Mesendoderm (in vitro differentiated cells): ENCODE measurements around the gene RTN4.

Experiments used
- DNase-seq: peaks from one replicate; pipeline ENCODE4 v3.0.0; 2013
- H2AK5ac ChIP-seq: 2 replicates; pipeline ENCODE4 v1.6.1; 2013; ENCODE audit warnings: low read length, inconsistent platforms
- H2BK120ac ChIP-seq: 2 replicates; pipeline ENCODE4 v1.6.1; 2013; ENCODE audit warnings: low read depth, mild to moderate bottlenecking, low read length, moderate library complexity, mixed read lengths
- H2BK15ac ChIP-seq: replicated peaks from 2 replicates; pipeline ENCODE4 v1.6.1; 2013; ENCODE audit warnings: low read depth, mild to moderate bottlenecking, moderate library complexity
- H2BK5ac ChIP-seq: 2 replicates; pipeline ENCODE4 v1.6.1; 2013; ENCODE audit warnings: low read length, inconsistent platforms
- H3K18ac ChIP-seq: 2 replicates; pipeline ENCODE4 v1.6.1; 2013; ENCODE audit warnings: mild to moderate bottlenecking, low read length, mixed read lengths
- H3K23ac ChIP-seq: one replicate; pipeline ENCODE4 v1.6.1; 2013; ENCODE audit warnings: low read length
- H3K27ac ChIP-seq: 2 replicates; pipeline ENCODE4 v1.5.1; 2013; ENCODE audit warnings: low read depth, mild to moderate bottlenecking, inconsistent platforms, low read length, moderate library complexity
- H3K27me3 ChIP-seq: 2 replicates; pipeline ENCODE4 v1.6.1; 2013; ENCODE audit warnings: low read length, control low read depth, mild to moderate bottlenecking, inconsistent platforms; ENCODE audit not compliant: insufficient read depth, poor library complexity
- H3K36me3 ChIP-seq: 2 replicates; pipeline ENCODE4 v1.6.1; 2013; ENCODE audit warnings: low read length, inconsistent platforms; ENCODE audit not compliant: control insufficient read depth, insufficient read depth
- H3K4ac ChIP-seq: one replicate; pipeline ENCODE4 v1.6.1; 2013; ENCODE audit warnings: low read depth, mild to moderate bottlenecking, low read length, moderate library complexity
- H3K4me1 ChIP-seq: 2 replicates; pipeline ENCODE4 v1.6.1; 2013; ENCODE audit warnings: low read depth, low read length, inconsistent platforms; ENCODE audit not compliant: control insufficient read depth
- H3K4me2 ChIP-seq: 2 replicates; pipeline ENCODE4 v1.6.1; 2013; ENCODE audit warnings: low read length
- H3K4me3 ChIP-seq: 2 replicates; pipeline ENCODE4 v1.5.1; 2013; ENCODE audit warnings: mild to moderate bottlenecking, low read length
- H3K56ac ChIP-seq: one replicate; pipeline ENCODE4 v1.6.1; 2013; ENCODE audit warnings: low read length
- H3K79me1 ChIP-seq: 2 replicates; pipeline ENCODE4 v1.6.1; 2013; ENCODE audit warnings: low read length, inconsistent platforms
- H3K79me2 ChIP-seq: 2 replicates; pipeline ENCODE4 v1.6.1; 2013; ENCODE audit warnings: mild to moderate bottlenecking, low read length; ENCODE audit not compliant: control insufficient read depth, insufficient read depth
- H3K9ac ChIP-seq: 2 replicates; pipeline ENCODE4 v1.6.1; 2013; ENCODE audit warnings: low read length, inconsistent platforms
- H4K5ac ChIP-seq: one replicate; pipeline ENCODE4 v1.6.1; 2013; ENCODE audit warnings: low read length
- H4K8ac ChIP-seq: one replicate; pipeline ENCODE4 v1.6.1; 2013; ENCODE audit warnings: low read depth, mild to moderate bottlenecking, control low read depth, low read length, moderate library complexity
- WGBS: extraction: QIAGEN DNeasy Blood & Tissue Kit; methylation state at CpG from one replicate; pipeline ENCODE4 v1.1.7; 2013; ENCODE audit warnings: low lambda C conversion rate, missing lambda C conversion rate; ENCODE audit not compliant: insufficient coverage; ENCODE audit errors: extremely low coverage; 5-methylcytosine and 5-hydroxymethylcytosine counted together

Gene RTN4

DNA sequence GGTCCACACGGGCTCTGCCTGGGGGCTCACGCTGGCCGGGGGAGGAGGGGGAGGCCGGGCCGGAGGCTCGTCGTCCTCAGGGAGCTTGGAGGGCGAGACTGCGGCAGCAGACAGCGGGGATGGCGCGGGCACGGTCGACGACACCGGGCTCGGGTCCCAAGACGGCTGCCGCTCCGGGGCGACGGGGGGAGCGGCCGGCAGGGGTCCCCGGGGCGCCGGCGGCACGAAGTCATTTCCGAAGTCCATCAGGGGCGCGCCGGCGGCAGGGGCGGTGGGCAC, 491 bp downstream of the RTN4 start:
- Histone ChIP-seq H3K27ac (peak overlapping the region; percentile 97), H3K23ac (peak overlapping the region; percentile 97), H2BK5ac (no peak overlapping the region), H3K4ac (peak overlapping the region; percentile 97), H2BK15ac (no peak overlapping the region), H3K4me1 (peaks cover 8% of the 10 kb centered on the region), H3K36me3 (no peaks in the 10 kb centered on the region), H3K4me3 (peak overlapping the region; percentile 93), H3K56ac (peak overlapping the region; percentile 100), H4K5ac (no peak overlapping the region), H3K79me2 (peaks cover 48% of the 10 kb centered on the region), H3K9ac (peak overlapping the region; percentile 100), H3K4me2 (no peak overlapping the region), H3K79me1 (no peaks in the 10 kb centered on the region), H2BK120ac (peak overlapping the region; percentile 52), H4K8ac (peak overlapping the region; percentile 68), H3K27me3 (no peaks in the 10 kb centered on the region), H3K18ac (peak overlapping the region; percentile 99), H2AK5ac (no peak overlapping the region)
- no CpG with 5 or more reads among the region's 35 CpGs for WGBS
- DNase-seq = no peak

DNA sequence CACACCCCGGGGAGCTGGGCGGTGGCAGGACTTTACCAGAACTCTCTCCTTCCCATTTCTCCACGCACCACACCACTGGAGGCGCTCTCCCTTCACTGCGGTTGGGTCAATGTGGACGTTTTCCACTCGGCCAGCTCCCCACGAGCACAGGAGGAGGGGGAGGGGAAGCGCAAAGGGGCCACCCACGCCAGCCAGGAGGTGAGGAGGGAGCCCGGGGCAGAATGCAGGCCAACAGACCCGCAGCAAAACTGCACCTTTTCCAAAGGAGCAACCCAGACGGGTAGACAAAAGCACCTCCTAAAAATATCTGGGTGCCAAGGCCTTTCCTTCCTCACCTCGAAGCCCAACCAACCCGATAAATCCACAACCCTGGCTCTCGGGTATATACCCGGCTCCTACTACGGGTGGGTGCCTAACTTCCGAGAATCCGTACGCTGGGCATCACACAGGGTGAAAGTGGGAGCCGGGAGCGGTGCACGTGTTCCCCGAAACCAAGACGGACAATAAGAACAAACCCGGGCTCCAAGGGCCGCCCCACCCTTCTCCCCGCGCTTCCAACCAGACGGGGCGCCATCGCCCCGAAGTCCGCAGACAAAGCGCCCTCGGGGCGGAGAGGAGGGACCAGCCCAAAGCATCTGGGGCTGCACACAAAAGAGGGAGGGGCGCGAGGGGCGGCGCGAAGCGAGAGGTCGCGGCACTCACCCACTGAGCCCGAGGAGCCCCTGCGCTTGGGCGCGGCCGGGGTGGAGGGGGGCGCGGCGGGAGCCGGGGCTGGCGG, 1.0 kb downstream of the RTN4 start:
- peak; percentile 77 for DNase-seq
- Histone ChIP-seq H3K36me3 (no peaks in the 10 kb centered on the region), H3K18ac (peak overlapping the region; percentile 99), H3K79me2 (peaks cover 51% of the 10 kb centered on the region), H3K79me1 (no peaks in the 10 kb centered on the region), H3K23ac (peak overlapping the region; percentile 98), H4K5ac (peak overlapping the region; percentile 17), H4K8ac (peak overlapping the region; percentile 68), H3K27ac (peak overlapping the region; percentile 97), H3K56ac (peak overlapping the region; percentile 100), H2BK15ac (no peak overlapping the region), H2AK5ac (peak overlapping the region; percentile 91), H3K27me3 (no peaks in the 10 kb centered on the region), H3K4ac (peak overlapping the region; percentile 97), H3K4me3 (peak overlapping the region; percentile 93), H2BK5ac (peak overlapping the region; percentile 84), H2BK120ac (peak overlapping the region; percentile 33), H3K9ac (peak overlapping the region; percentile 100), H3K4me1 (peaks cover 8% of the 10 kb centered on the region), H3K4me2 (peak overlapping the region; percentile 46)
- no CpG with 5 or more reads among the region's 56 CpGs for WGBS

DNA sequence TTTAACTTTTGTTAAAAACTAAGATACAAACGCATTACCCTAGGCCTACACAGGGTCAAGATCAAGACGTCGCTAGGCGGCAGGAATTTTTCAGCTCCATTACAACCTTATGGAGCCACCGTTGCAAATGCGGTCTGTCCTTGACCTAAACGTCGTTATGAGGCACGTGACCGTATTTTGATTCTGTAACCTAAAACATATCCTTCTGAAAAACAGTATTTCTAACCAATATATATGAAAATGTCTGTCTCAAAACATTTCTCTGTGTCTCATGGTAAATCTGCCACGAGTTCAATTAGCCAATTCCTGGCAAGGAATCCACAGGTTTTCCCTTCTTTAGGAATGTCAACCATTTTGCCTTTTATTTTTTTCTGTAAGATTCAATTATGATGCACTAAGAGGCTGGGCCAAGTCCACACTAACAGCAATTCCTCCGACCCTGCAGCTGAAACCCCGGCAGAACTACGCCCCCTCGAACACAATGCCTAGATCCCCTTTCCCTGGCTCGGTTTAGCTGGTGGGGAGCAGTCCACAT, 1.7 kb downstream of the RTN4 start:
- H3K4me3 ChIP-seq = peak overlapping the region; percentile 93
- peak overlapping the region; percentile 53 for H2AK5ac ChIP-seq
- no peak overlapping the region for H3K4ac ChIP-seq
- peak overlapping the region; percentile 84 for H2BK5ac ChIP-seq
- no peaks in the 10 kb centered on the region for H3K36me3 ChIP-seq
- H3K27me3 ChIP-seq = no peaks in the 10 kb centered on the region
- H3K4me1 ChIP-seq = peaks cover 8% of the 10 kb centered on the region
- peak overlapping the region; percentile 100 for H3K56ac ChIP-seq
- H2BK120ac ChIP-seq = no peak overlapping the region
- DNase-seq = peak; percentile 61
- H3K9ac ChIP-seq = peak overlapping the region; percentile 100
- no peaks in the 10 kb centered on the region for H3K79me1 ChIP-seq
- H3K79me2 ChIP-seq = peaks cover 56% of the 10 kb centered on the region
- H3K23ac ChIP-seq = no peak overlapping the region
- no peak overlapping the region for H4K5ac ChIP-seq
- H3K4me2 ChIP-seq = peak overlapping the region; percentile 46
- no CpG with 5 or more reads among the region's 16 CpGs for WGBS
- H2BK15ac ChIP-seq = no peak overlapping the region
- no peak overlapping the region for H4K8ac ChIP-seq
- H3K18ac ChIP-seq = no peak overlapping the region
- H3K27ac ChIP-seq = no peak overlapping the region

DNA sequence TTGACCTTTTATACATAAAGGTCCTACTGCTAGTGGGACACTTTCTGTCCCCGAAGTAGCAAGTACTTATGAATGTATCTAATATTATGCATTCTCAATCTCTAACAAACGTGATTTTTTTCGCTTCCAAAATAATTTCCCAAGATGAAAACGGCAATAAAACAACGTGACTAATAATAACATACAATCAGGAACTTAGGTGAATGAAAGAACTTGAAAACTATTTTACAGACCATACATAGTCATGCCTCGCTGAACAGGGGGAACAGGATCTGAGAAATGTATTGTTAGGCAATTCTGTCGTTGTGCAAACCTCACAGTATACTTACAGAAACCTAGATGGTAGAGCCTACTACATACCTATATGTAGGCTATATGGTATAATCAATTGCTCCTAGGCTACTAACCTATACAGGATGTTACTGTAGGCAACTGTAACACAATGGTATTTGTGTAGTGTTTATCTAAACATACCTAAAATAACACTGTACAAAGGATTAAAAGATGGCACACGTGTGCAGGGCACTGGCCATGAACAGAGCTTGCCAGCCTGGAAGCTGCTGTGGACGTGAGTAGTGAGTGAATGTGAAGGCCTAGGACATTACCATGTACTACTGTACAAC, 2.5 kb downstream of the RTN4 start:
- Histone ChIP-seq H3K4me1 (peaks cover 8% of the 10 kb centered on the region), H2BK120ac (no peak overlapping the region), H3K36me3 (no peaks in the 10 kb centered on the region), H2BK5ac (no peak overlapping the region), H2BK15ac (no peak overlapping the region), H3K18ac (no peak overlapping the region), H3K79me2 (peaks cover 63% of the 10 kb centered on the region), H3K4me2 (peak overlapping the region; percentile 67), H3K9ac (peak overlapping the region; percentile 74), H4K5ac (no peak overlapping the region), H3K23ac (no peak overlapping the region), H3K27me3 (no peaks in the 10 kb centered on the region), H3K27ac (no peak overlapping the region), H3K4me3 (peak overlapping the region; percentile 43), H3K56ac (peak overlapping the region; percentile 82), H3K4ac (no peak overlapping the region), H4K8ac (no peak overlapping the region), H2AK5ac (no peak overlapping the region), H3K79me1 (no peaks in the 10 kb centered on the region)
- no CpG with 5 or more reads among the region's 9 CpGs for WGBS
- no peak for DNase-seq

DNA sequence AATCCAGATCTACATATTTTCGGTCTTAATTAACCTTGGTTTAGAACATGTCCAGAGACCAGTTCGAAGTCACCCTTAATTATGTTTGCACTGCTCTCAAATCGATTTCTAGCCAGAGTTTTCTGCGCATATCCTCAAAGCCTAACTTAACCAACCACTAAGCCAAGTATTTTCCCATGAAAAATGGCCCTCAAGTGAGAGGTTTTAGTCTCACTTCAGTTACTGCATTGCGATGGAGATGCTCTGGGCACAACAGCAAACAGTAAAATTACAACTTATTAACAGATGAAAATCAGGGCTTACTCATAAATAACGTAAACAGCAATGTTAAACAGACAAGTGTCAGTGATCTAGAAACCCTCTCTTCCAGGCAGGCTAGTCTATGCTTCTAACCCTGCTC, 4.5 kb downstream of the RTN4 start:
- H3K4me1 ChIP-seq = peaks cover 8% of the 10 kb centered on the region
- H3K4me2 ChIP-seq = no peak overlapping the region
- H3K27ac ChIP-seq = no peak overlapping the region
- H3K18ac ChIP-seq = no peak overlapping the region
- no peak overlapping the region for H4K8ac ChIP-seq
- H3K79me1 ChIP-seq = no peaks in the 10 kb centered on the region
- no peak overlapping the region for H2BK120ac ChIP-seq
- H3K27me3 ChIP-seq = no peaks in the 10 kb centered on the region
- DNase-seq = no peak
- no peak overlapping the region for H4K5ac ChIP-seq
- H3K4me3 ChIP-seq = no peak overlapping the region
- H3K56ac ChIP-seq = no peak overlapping the region
- H3K23ac ChIP-seq = no peak overlapping the region
- no peak overlapping the region for H3K9ac ChIP-seq
- no CpG with 5 or more reads among the region's 6 CpGs for WGBS
- H3K4ac ChIP-seq = no peak overlapping the region
- no peak overlapping the region for H2BK15ac ChIP-seq
- no peak overlapping the region for H2BK5ac ChIP-seq
- peaks cover 70% of the 10 kb centered on the region for H3K79me2 ChIP-seq
- no peaks in the 10 kb centered on the region for H3K36me3 ChIP-seq
- no peak overlapping the region for H2AK5ac ChIP-seq
